BLaER1 (cell line): Measurements from ENCODE around the gene LSM4.

Source experiments
- H3K27ac ChIP-seq: shearing (Covaris generic); formaldehyde crosslinking; 2 replicates; pipeline ENCODE4 v1.8.1; 2022
- H3K27me3 ChIP-seq: shearing (Covaris generic); formaldehyde crosslinking; 2 replicates; pipeline ENCODE4 v1.8.1; 2022
- H3K36me3 ChIP-seq: shearing (Covaris generic); formaldehyde crosslinking; 2 replicates; pipeline ENCODE4 v1.8.1; 2022
- H3K4me1 ChIP-seq: shearing (Covaris generic); formaldehyde crosslinking; 2 replicates; pipeline ENCODE4 v1.8.1; 2022
- H3K4me2 ChIP-seq: shearing (Covaris generic); formaldehyde crosslinking; 2 replicates; pipeline ENCODE4 v1.8.1; 2022
- H3K4me3 ChIP-seq: shearing (Covaris generic); formaldehyde crosslinking; 2 replicates; pipeline ENCODE4 v1.8.1; 2022
- H3K9ac ChIP-seq: shearing (Covaris generic); formaldehyde crosslinking; 2 replicates; pipeline ENCODE4 v1.8.1; 2022
- H3K9me3 ChIP-seq: shearing (Covaris generic); formaldehyde crosslinking; 2 replicates; pipeline ENCODE4 v1.8.1; 2022
- H4K20me1 ChIP-seq: shearing (Covaris generic); formaldehyde crosslinking; 2 replicates; pipeline ENCODE4 v1.8.1; 2022
- Cebpa-rat ChIP-seq: shearing (Covaris generic); IDR thresholded peaks from 2 replicates; pipeline ENCODE4 v1.8.1; 2022

Gene LSM4

DNA sequence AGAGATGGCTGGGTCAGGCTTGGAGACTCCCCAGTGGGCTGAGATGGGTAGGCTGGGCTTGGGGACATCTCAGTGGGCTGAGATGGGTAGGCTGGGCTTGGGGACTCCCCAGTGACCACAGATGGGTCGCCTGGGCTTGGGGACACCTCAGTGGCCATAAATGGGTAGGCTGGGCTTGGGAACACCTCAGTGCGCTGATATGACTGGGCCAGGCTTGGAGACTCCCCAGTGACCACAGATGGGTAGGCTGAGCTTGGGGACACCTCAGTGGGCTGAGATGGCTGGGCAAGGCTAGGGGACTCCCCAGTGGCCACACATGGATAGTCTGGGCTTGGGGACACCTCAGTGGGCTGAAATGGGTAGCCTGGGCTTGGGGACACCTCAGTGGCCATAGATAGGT, 61.4 kb downstream of the LSM4 start:
- Histone ChIP-seq H3K9ac (no peak overlapping the region), H4K20me1 (no peaks in the 10 kb centered on the region; the same call in 1 of the 2 replicates), H3K4me1 (peaks cover 21% of the 10 kb centered on the region), H3K9me3 (no peaks in the 10 kb centered on the region), H3K27me3 (no peaks in the 10 kb centered on the region), H3K27ac (no peak overlapping the region), H3K4me3 (no peak overlapping the region), H3K36me3 (peaks cover 56% of the 10 kb centered on the region), H3K4me2 (no peak overlapping the region)
- TF ChIP-seq Cebpa-rat, result no peak

DNA sequence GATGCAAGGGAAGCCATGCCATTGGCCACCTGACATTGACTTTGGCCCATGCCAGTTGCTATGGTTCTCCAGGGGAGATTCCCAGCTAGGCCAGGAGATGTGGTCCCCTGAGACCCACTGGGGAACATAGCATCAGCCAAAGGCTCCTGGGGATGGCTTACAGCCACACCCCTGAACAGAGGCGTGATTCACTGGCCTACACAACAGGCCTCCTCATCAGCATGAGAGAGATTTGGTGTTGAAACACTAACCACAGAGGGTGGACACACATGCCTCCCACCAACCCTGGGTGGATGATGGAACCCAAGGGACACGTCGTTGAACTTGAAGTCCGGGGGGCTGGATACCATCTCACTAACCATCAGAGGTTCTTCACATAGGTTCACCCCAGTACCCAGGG, 63.0 kb downstream of the LSM4 start:
- no peak overlapping the region for H3K9ac ChIP-seq
- no peak overlapping the region for H3K27ac ChIP-seq

GRCh38 chr19:18257503-18258470, 65.1 kb downstream of the LSM4 start:
- H3K4me3 ChIP-seq, result no peak overlapping the region
- H3K36me3 ChIP-seq, result peaks cover 19% of the 10 kb centered on the region; the same call in 1 of the 2 replicates
- no peak overlapping the region for H3K4me2 ChIP-seq
- H3K9me3 ChIP-seq, result no peaks in the 10 kb centered on the region
- no peaks in the 10 kb centered on the region for H3K27me3 ChIP-seq
- H3K27ac ChIP-seq, result no peak overlapping the region
- H3K9ac ChIP-seq, result no peak overlapping the region
- peaks cover 21% of the 10 kb centered on the region for H3K4me1 ChIP-seq
- no peak for TF ChIP-seq Cebpa-rat
- peaks cover 8% of the 10 kb centered on the region; the same call in 1 of the 2 replicates for H4K20me1 ChIP-seq

More for the DNA sequence above, 63.0 kb downstream of the LSM4 start:
- peaks cover 13% of the 10 kb centered on the region for H3K4me1 ChIP-seq
- peaks cover 5% of the 10 kb centered on the region; the same call in 1 of the 2 replicates for H4K20me1 ChIP-seq
- no peaks in the 10 kb centered on the region for H3K9me3 ChIP-seq
- no peak overlapping the region for H3K4me2 ChIP-seq
- peaks cover 40% of the 10 kb centered on the region; the same call in 1 of the 2 replicates for H3K36me3 ChIP-seq
- no peak overlapping the region for H3K4me3 ChIP-seq
- TF ChIP-seq Cebpa-rat, result no peak
- no peaks in the 10 kb centered on the region for H3K27me3 ChIP-seq
